Measurements from ENCODE around the gene VWA2.

DNA sequence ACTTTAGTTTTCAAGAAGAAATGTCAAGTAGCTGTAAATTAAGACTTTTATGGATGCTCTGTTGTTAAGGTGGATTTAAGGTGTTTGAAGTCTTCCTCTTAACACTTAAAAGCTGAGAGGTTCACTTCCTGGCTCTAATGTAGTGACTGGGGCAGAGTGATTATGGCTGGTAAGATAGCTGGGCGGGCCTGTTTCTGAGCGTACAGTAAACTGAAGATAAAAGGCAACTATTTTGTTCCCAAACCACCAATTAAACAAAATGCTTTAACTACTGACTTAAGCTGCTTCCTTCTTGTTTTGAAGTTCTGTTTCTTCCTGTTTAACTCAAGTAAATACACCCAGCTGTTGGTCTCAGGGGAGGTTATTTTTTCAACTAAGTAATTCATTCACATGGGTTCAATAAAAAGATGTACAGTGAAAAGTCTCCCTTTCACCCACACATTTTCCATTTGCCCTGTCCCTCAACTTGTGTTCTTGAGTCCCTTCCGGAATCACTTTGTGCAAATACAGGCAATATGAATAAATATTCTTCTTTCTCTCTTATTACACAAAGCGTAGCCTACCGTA lies 19.3 kb downstream of the VWA2 start:
- TF ChIP-seq EP300 (IDR thresholded peaks at IDR 0.05; ENCODE audit: low read depth), result no peak
- TF ChIP-seq, protein P1, sequence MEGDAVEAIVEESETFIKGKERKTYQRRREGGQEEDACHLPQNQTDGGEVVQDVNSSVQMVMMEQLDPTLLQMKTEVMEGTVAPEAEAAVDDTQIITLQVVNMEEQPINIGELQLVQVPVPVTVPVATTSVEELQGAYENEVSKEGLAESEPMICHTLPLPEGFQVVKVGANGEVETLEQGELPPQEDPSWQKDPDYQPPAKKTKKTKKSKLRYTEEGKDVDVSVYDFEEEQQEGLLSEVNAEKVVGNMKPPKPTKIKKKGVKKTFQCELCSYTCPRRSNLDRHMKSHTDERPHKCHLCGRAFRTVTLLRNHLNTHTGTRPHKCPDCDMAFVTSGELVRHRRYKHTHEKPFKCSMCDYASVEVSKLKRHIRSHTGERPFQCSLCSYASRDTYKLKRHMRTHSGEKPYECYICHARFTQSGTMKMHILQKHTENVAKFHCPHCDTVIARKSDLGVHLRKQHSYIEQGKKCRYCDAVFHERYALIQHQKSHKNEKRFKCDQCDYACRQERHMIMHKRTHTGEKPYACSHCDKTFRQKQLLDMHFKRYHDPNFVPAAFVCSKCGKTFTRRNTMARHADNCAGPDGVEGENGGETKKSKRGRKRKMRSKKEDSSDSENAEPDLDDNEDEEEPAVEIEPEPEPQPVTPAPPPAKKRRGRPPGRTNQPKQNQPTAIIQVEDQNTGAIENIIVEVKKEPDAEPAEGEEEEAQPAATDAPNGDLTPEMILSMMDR (IDR thresholded peaks at IDR 0.05), result no peak
- TF ChIP-seq POLR2A (IDR thresholded peaks at IDR 0.05), result no peak
- no peak for TF ChIP-seq POLR2AphosphoS5 (IDR thresholded peaks at IDR 0.05)

All from transverse colon (tissue), 4 donors.